ENCODE measurements around the gene GTF2IRD2. TPM values are rescaled to one million over a fixed set of nuclear protein-coding genes. Genes with fewer than 3 reads are reported as not detected.
"Not testable (repeated sequence)": the region's sequence is repeated elsewhere in the genome, so short reads cannot be mapped to it uniquely, and the experiment has no call there.

GTF2IRD2 gene
- total and polyA plus RNA-seq, 4 experiments from 2014 or later = 12.2 to 35.9 (median 23.9) TPM

DNA sequence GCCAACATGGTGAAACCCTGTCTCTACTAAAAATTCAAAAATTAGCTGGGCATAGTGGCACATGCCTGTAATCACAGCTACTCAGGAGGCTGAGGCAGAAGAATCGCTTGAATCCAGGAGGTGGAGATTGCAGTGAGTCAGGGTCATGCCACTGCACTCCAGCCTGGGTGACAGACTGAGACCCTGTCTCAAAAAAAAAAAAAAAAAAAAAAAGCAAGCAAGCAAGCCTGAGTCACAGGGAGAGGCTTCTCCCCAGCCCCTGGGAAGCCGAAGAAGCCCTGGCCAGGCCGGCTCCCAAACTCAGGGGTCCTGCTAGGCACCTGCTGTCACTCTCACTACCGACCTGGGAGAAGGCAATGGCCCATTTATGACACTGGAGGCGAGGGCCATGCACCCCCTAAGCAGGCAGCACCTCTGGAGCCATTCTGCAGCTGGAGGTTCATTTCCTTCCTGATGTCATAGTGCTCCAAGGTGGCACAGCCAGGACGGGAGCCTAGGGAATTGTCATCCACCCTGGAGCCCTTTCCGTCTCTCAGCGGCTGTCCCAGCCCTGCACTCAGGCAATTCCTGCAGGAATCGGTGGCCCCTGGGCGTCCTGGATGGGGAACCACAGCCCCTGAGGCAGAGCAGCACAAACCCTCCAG is 22.8 kb upstream of the GTF2IRD2 start:
- H3K4me3 ChIP-seq (ENCODE audit: low read length in 2 of 2); H3K9me3 ChIP-seq (ENCODE audit: control insufficient read depth in 1 of 2, low read length in 2 of 2); CTCF ChIA-PET (ENCODE audit: partially characterized antibody); H3K9me3 Mint-ChIP-seq; H3K4me1 Mint-ChIP-seq; H3K27ac Mint-ChIP-seq; H3K4me3 Mint-ChIP-seq; intact Hi-C loops (cut with micrococcal nuclease); POLR2A ChIA-PET (ENCODE audit: partially characterized antibody); H3K36me3 ChIP-seq (ENCODE audit: insufficient read depth, low read length); H3K27me3 Mint-ChIP-seq; H3K36me3 Mint-ChIP-seq; H3K27ac ChIP-seq (ENCODE audit: low read depth, low read length); H3K4me1 ChIP-seq (ENCODE audit: insufficient read depth, low read length); DNase-seq; H3K27me3 ChIP-seq (ENCODE audit: insufficient read depth, low read length): not testable (repeated sequence)

DNA sequence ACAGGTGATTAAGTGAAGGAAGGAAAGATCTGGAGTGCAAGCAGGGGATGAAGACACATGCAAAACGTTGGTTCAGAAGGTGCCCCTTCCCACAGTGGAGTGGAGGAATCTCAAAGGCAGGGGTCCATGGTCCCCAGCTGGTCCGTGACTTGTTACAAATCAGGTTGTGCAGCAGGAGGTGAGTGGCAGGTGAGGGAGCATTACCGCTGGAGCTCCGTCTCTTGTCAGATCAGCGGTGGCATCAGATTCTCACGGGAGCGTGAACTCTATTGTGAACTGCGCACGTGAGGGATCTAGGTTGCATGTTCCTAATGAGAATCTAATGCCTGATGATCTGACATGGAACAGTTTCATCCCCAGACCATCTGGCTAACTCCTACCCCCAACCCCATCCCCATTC is 21.1 kb upstream of the GTF2IRD2 start:
- H3K9me3 ChIP-seq (ENCODE audit: control insufficient read depth in 1 of 2, low read length in 2 of 2); H3K4me3 ChIP-seq (ENCODE audit: low read length in 2 of 2); H3K36me3 Mint-ChIP-seq; H3K27me3 ChIP-seq (ENCODE audit: insufficient read depth, low read length); H3K4me1 Mint-ChIP-seq; DNase-seq; H3K4me3 Mint-ChIP-seq; H3K9me3 Mint-ChIP-seq; CTCF ChIA-PET (ENCODE audit: partially characterized antibody); H3K27ac ChIP-seq (ENCODE audit: low read depth, low read length); H3K36me3 ChIP-seq (ENCODE audit: insufficient read depth, low read length); POLR2A ChIA-PET (ENCODE audit: partially characterized antibody); H3K4me1 ChIP-seq (ENCODE audit: insufficient read depth, low read length); H3K27me3 Mint-ChIP-seq; intact Hi-C loops (cut with micrococcal nuclease): not testable (repeated sequence)
- peak overlapping the region in 1 of 7 donors; percentile 73 for H3K27ac Mint-ChIP-seq

DNA sequence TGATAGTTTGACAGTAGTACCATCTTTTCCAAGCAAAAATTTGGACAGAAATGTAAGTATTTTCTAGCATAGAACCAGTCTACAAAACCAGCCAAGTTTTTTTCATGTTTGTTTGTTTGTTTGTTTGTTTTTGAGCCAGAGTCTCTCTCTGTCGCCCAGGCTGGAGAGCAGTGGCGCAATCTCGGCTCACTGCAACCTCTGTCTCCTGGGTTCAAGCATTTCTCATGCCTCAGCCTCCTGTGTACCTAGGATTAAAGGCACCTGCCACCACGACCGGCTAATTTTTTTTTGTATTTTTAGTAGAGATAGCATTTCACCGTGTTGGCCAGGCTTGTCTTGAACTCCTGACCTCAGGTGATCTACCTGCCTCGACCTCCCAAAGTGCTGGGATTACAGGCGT is 14.4 kb upstream of the GTF2IRD2 start:
- H3K27me3 Mint-ChIP-seq; H3K36me3 ChIP-seq (ENCODE audit: insufficient read depth, low read length); H3K9me3 Mint-ChIP-seq; intact Hi-C loops (cut with micrococcal nuclease); H3K27ac ChIP-seq (ENCODE audit: low read depth, low read length); H3K27ac Mint-ChIP-seq; H3K36me3 Mint-ChIP-seq; H3K9me3 ChIP-seq (ENCODE audit: control insufficient read depth in 1 of 2, low read length in 2 of 2); H3K4me1 Mint-ChIP-seq; H3K4me3 ChIP-seq (ENCODE audit: low read length in 2 of 2); H3K27me3 ChIP-seq (ENCODE audit: insufficient read depth, low read length); H3K4me3 Mint-ChIP-seq; H3K4me1 ChIP-seq (ENCODE audit: insufficient read depth, low read length); POLR2A ChIA-PET (ENCODE audit: partially characterized antibody); DNase-seq; CTCF ChIA-PET (ENCODE audit: partially characterized antibody): not testable (repeated sequence)

- H3K27me3 ChIP-seq (ENCODE audit: insufficient read depth, low read length); H3K9me3 Mint-ChIP-seq; H3K27me3 Mint-ChIP-seq; H3K4me3 Mint-ChIP-seq; H3K4me1 ChIP-seq (ENCODE audit: insufficient read depth, low read length); H3K36me3 Mint-ChIP-seq; H3K9me3 ChIP-seq (ENCODE audit: control insufficient read depth in 1 of 2, low read length in 2 of 2); CTCF ChIA-PET (ENCODE audit: partially characterized antibody); H3K27ac Mint-ChIP-seq; DNase-seq; POLR2A ChIA-PET (ENCODE audit: partially characterized antibody); H3K4me1 Mint-ChIP-seq; H3K4me3 ChIP-seq (ENCODE audit: low read length in 2 of 2); H3K27ac ChIP-seq (ENCODE audit: low read depth, low read length); intact Hi-C loops (cut with micrococcal nuclease); H3K36me3 ChIP-seq (ENCODE audit: insufficient read depth, low read length): not testable (repeated sequence)
Measured at GRCh38 chr7:74849853-74850252, 1.6 kb downstream of the GTF2IRD2 start.

- H3K27me3 Mint-ChIP-seq, H3K4me3 Mint-ChIP-seq: not testable (repeated sequence)
Measured at GRCh38 chr7:74830411-74830810, 21.0 kb downstream of the GTF2IRD2 start.

GRCh38 chr7:74829959-74830358 is 21.4 kb downstream of the GTF2IRD2 start:
- H3K36me3 Mint-ChIP-seq; H3K9me3 ChIP-seq (ENCODE audit: control insufficient read depth in 1 of 2, low read length in 2 of 2); H3K36me3 ChIP-seq (ENCODE audit: insufficient read depth, low read length); H3K27me3 Mint-ChIP-seq; H3K4me3 ChIP-seq (ENCODE audit: low read length in 2 of 2); H3K4me1 ChIP-seq (ENCODE audit: insufficient read depth, low read length); intact Hi-C loops (cut with micrococcal nuclease); H3K9me3 Mint-ChIP-seq; H3K4me3 Mint-ChIP-seq; H3K4me1 Mint-ChIP-seq; H3K27ac ChIP-seq (ENCODE audit: low read depth, low read length); H3K27ac Mint-ChIP-seq; H3K27me3 ChIP-seq (ENCODE audit: insufficient read depth, low read length); CTCF ChIA-PET (ENCODE audit: partially characterized antibody); DNase-seq; POLR2A ChIA-PET (ENCODE audit: partially characterized antibody): not testable (repeated sequence)

More at GRCh38 chr7:74830411-74830810, 21.0 kb downstream of the GTF2IRD2 start:
- intact Hi-C loops (cut with micrococcal nuclease); H3K27ac Mint-ChIP-seq; CTCF ChIA-PET (ENCODE audit: partially characterized antibody); H3K4me3 ChIP-seq (ENCODE audit: low read length in 2 of 2); H3K4me1 ChIP-seq (ENCODE audit: insufficient read depth, low read length); DNase-seq; H3K36me3 Mint-ChIP-seq; H3K9me3 Mint-ChIP-seq; H3K9me3 ChIP-seq (ENCODE audit: control insufficient read depth in 1 of 2, low read length in 2 of 2); POLR2A ChIA-PET (ENCODE audit: partially characterized antibody); H3K4me1 Mint-ChIP-seq; H3K36me3 ChIP-seq (ENCODE audit: insufficient read depth, low read length); H3K27me3 ChIP-seq (ENCODE audit: insufficient read depth, low read length); H3K27ac ChIP-seq (ENCODE audit: low read depth, low read length): not testable (repeated sequence)

DNA sequence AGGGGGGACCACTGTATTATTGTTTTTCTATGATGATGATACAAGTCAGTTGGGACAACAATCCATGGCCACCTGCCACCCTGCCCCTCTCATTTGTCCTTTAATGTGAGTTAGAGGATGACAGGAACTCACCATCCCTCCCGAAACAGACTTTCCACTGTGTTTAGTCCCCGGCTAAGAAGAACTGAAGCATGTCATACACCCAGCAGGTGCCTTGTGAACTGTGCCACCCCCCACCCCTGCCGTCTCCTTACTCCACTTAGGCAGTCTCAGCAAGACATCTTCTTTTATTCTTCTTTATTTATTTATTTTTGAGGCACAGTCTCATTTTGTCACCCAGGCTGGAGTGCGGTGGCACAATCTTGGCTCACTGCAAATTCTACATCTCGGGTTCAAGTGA is 30.1 kb downstream of the GTF2IRD2 start:
- H3K4me3 ChIP-seq (ENCODE audit: low read length in 2 of 2); H3K27me3 Mint-ChIP-seq; H3K4me1 Mint-ChIP-seq; DNase-seq; intact Hi-C loops (cut with micrococcal nuclease); CTCF ChIA-PET (ENCODE audit: partially characterized antibody); H3K9me3 ChIP-seq (ENCODE audit: control insufficient read depth in 1 of 2, low read length in 2 of 2); H3K27ac Mint-ChIP-seq; H3K36me3 Mint-ChIP-seq; H3K4me3 Mint-ChIP-seq; H3K4me1 ChIP-seq (ENCODE audit: insufficient read depth, low read length); H3K27me3 ChIP-seq (ENCODE audit: insufficient read depth, low read length); H3K36me3 ChIP-seq (ENCODE audit: insufficient read depth, low read length); H3K9me3 Mint-ChIP-seq; POLR2A ChIA-PET (ENCODE audit: partially characterized antibody); H3K27ac ChIP-seq (ENCODE audit: low read depth, low read length): not testable (repeated sequence)

GRCh38 chr7:74820146-74820805 is 31.1 kb downstream of the GTF2IRD2 start:
- POLR2A ChIA-PET (ENCODE audit: partially characterized antibody); H3K4me3 Mint-ChIP-seq; H3K36me3 Mint-ChIP-seq; H3K27me3 Mint-ChIP-seq; H3K9me3 Mint-ChIP-seq; DNase-seq; H3K27me3 ChIP-seq (ENCODE audit: insufficient read depth, low read length); H3K27ac Mint-ChIP-seq; H3K36me3 ChIP-seq (ENCODE audit: insufficient read depth, low read length); H3K9me3 ChIP-seq (ENCODE audit: control insufficient read depth in 1 of 2, low read length in 2 of 2); CTCF ChIA-PET (ENCODE audit: partially characterized antibody); H3K4me1 ChIP-seq (ENCODE audit: insufficient read depth, low read length); intact Hi-C loops (cut with micrococcal nuclease); H3K27ac ChIP-seq (ENCODE audit: low read depth, low read length); H3K4me3 ChIP-seq (ENCODE audit: low read length in 2 of 2); H3K4me1 Mint-ChIP-seq: not testable (repeated sequence)

All from CD4-positive, alpha-beta memory T cell (primary cell).